NB4 (cell line): ENCODE results near the gene TLN1.
A peak's percentile ranks its signal among the peaks of the same experiment; 100 is the strongest.

ENCODE experiments used
- DNase-seq: peaks from one replicate; pipeline ENCODE4 v3.0.0; 2010; ENCODE audit warnings: low read depth
- H3K4me3 ChIP-seq: one replicate; pipeline ENCODE4 v1.5.1; 2011; ENCODE audit warnings: mild to moderate bottlenecking, low read depth, low read length, moderate library complexity
- CTCF ChIP-seq: IDR thresholded peaks from one replicate; pipeline ENCODE4 v1.5.1; 2012; ENCODE audit warnings: low read depth, low read length
- MAX ChIP-seq: IDR thresholded peaks from 2 replicates; pipeline ENCODE4 v1.6.1; 2011; ENCODE audit warnings: low read depth, low read length
- MYC ChIP-seq: IDR thresholded peaks from 2 replicates; pipeline ENCODE4 v1.6.1; 2011; ENCODE audit warnings: low read depth, low read length
- POLR2A ChIP-seq: IDR thresholded peaks from 2 replicates; pipeline ENCODE4 v1.6.1; 2011; ENCODE audit warnings: mild to moderate bottlenecking; ENCODE audit not compliant: insufficient read length; ENCODE audit errors: extremely low read depth

The TLN1 gene

DNA sequence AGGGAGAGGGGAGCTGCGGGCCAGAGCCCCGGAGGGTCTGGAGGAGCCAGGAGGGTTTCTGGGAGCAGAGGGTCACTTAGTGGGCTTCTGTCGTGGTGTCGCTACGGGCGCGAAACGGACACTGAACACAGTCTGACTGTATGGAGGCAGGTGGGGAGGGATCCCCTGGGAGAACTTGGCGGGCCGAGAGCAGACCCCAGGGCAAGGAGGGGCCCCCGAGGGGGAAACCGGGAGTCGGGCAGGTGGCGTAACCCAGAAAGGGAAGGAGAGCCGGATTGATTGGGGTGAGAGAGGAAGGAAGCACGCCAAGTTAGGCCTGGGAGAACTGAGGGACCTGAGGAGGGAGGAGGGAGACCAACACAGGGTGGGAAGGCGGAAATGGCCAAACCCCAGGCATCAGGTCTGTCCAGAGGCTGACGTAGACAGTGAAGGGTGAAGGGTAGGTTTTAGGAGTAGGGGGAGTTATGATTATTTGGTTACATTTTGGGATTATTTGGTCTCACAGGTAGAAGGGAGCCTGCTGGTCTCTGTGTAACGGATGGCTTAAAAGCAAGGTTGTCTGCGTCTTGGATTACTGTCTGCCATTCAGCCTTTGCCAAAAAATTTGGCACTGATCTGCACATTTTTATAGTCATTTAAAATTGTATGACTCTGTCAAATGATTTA lies 25.4 kb upstream of the TLN1 start:
- TF ChIP-seq POLR2A (no peak), MAX (no peak), CTCF (no peak), MYC (no peak)
- peak; percentile 64 for DNase-seq

DNA sequence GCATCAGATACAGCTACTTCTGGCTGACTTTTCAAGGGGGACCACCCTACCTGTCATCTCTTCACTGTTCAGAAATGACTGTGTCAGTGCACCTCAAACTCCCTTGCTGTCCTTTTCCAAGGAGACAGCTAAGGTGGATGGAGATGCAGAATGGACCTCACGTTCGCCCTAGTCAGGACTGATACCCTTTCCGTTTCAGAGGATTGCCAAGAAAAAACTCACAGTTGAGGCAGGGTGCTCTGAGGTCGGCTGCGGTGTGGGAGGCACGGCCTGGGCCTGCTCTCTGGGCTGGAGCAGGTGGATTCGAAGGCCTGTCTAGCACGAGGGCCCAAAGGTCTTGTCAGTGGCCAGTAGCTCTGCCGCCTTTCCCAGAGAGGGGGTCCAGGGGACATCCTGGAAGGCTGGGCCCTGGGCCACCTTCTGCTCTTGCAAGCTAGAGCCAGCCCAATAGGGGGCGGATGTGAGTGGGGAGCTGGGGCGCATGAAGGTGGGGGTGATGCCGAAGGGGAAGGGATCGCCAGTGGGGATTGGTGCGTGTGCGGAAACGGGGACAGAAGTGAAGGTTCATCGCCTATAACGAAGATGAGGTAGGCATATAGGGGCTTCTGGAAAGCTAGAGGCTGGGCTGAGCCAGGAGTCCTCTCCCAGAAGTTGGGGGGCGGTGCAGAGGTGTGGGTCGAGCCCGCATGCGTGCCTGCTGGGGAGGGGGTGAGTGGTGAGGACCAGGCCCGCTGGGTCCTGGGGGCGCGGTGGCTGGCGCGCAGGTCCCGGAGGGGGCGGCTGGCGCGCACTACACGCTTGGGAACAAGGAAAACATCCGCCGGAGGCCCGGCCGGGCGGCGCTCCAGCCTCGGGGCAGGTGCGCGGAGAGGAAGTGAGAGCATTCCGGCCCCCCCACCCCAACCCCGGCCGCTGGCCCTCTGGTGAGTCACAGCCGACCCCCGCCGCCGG lies 24.6 kb upstream of the TLN1 start:
- peak; percentile 76 for DNase-seq
- peak overlapping the region; percentile 68 for H3K4me3 ChIP-seq
- TF ChIP-seq MAX: no peak
- TF ChIP-seq CTCF: peak; percentile 47
- no peak for TF ChIP-seq MYC
- peak; percentile 27 for TF ChIP-seq POLR2A

More for the DNA sequence above, 25.4 kb upstream of the TLN1 start:
- H3K4me3 ChIP-seq: peak overlapping the region; percentile 68

- TF ChIP-seq CTCF (no peak), POLR2A (no peak), MYC (no peak), MAX (no peak)
- DNase-seq: no peak
- H3K4me3 ChIP-seq: no peak overlapping the region
Observed at GRCh38 chr9:35755071-35755470, 23.1 kb upstream of the TLN1 start.

DNA sequence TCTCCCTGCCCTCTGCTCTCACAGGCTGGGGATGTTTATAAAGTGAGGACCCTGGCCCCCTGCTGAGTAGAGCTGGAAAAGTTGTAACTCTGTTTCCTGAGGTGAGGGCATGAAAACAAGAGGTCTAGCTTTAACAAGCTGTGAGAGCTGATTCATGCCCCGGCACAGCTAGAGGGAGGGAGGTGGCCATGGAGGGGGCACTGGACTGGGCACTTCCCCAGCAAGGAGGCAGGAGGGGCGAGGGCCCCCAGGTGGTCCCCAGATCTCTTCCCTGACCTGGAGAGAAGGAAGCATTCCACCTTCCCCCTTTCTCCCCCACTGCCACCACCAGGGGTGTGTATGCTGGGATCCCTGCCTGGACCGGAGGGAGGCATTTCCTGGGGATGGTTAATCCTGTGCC lies 22.3 kb upstream of the TLN1 start, which contains the start of gene MSMP:
Gene MSMP, minus strand, starts transcription at position 13 of the 400 bp plus-strand sequence. CDS start 147 bp downstream, outside the sequence.
- no peak for DNase-seq
- no peak for TF ChIP-seq MAX
- no peak for TF ChIP-seq MYC
- no peak for TF ChIP-seq CTCF
- TF ChIP-seq POLR2A: no peak
- no peak within 1 kb of the TSS for H3K4me3 ChIP-seq

- TF ChIP-seq MYC (no peak), MAX (no peak), POLR2A (no peak), CTCF (no peak)
- DNase-seq: no peak
- H3K4me3 ChIP-seq: no peak overlapping the region
Observed at GRCh38 chr9:35753466-35753865, 21.5 kb upstream of the TLN1 start.
